GM21528 (cell line): ENCODE results near the gene GPR78.

Source experiments
- ATAC-seq: cut with Tn5 transposase; IDR thresholded peaks from one replicate; pipeline ENCODE4 v1.9.1; 2021; ENCODE audit warnings: mild to moderate bottlenecking, moderate library complexity; ENCODE audit not compliant: unreplicated experiment, low FRiP score

Gene GPR78

GRCh38 chr4:8597319-8597718, 17.1 kb downstream of the GPR78 start:
- no peak for ATAC-seq

DNA sequence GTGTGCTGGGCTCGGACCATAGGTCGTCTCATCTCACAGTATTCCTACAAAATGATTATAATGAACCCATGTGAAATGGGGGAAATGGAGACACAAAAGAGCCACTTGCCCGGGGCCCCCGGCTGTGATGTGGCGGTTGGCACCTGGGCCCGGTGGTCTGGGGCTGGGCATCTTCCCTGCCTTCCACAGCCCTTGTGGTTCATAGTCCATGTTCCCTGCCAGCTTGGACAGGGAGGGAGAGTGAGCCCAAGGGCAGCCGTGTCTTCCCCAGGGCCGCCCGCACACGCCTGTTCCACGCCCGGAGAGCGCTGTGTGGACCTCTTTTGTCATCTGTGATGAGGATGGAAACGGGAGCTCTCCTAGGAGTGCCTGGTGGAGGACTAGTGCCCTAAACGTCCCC, 17.6 kb downstream of the GPR78 start:
- no peak for ATAC-seq

GRCh38 chr4:8598391-8599090, 18.3 kb downstream of the GPR78 start:
- no peak for ATAC-seq

GRCh38 chr4:8599091-8599460, 18.9 kb downstream of the GPR78 start:
- no peak for ATAC-seq

DNA sequence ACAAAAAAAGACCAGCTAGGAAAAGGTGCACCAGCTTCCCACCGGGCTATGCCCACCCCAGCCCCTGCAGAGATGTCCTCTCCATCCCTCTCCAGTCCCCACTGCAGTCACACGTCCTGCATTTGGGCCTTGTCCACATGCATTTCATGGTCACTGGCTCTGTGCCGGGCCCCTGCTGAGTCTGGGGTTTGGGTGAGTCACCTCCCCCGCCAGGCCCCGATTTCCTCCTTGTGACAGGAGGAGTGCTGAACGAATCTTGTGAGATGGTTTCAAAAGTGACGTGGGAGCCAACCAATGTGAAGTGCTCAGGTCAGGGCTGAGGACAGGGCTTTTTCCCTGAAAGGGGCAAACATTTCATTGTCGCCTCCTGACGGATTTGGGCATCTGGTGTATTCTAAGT, 19.5 kb downstream of the GPR78 start:
- ATAC-seq = no peak

DNA sequence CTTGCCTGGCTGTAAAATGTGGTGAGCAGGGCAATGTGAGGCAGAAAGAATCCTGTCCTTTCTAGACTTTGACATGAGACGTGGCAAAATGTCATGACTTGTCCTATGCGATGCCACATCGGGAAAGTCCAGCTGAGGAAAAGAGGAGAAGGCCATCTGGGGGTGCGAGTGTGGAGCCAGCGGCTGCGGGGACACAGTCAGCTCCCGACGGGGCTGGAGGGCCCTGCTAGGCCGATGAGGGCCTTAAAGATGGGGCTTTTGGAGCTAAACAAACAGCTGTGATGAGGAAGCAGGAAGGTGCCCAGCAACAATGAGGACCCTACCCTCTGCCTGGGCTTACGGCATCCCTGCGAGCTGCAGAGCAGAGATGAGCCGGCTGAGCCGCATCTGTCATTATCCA, 20.1 kb downstream of the GPR78 start:
- no peak for ATAC-seq

GRCh38 chr4:8600686-8601085, 20.5 kb downstream of the GPR78 start:
- no peak for ATAC-seq

DNA sequence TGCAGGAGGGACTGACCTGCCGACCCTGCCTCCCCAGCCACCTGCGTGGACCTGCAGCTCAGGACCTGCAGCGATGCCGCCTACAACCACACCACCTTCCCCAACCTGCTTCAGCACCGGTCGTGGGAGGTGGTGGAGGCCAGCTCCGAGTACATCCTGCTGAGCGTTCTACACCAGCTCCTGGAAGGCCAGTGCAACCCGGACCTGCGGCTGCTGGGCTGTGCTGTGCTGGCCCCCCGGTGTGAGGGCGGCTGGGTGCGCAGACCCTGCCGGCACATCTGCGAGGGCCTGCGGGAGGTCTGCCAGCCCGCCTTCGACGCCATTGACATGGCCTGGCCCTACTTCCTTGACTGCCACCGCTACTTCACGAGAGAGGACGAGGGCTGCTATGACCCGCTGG, 20.9 kb downstream of the GPR78 start:
- no peak for ATAC-seq

GRCh38 chr4:8601556-8601955, 21.4 kb downstream of the GPR78 start:
- no peak for ATAC-seq

- ATAC-seq = no peak
Measured at GRCh38 chr4:8602686-8603430, 22.7 kb downstream of the GPR78 start.

GRCh38 chr4:8603931-8604330, 23.7 kb downstream of the GPR78 start:
- no peak for ATAC-seq

- ATAC-seq = no peak
Measured at GRCh38 chr4:8605289-8605688, 25.1 kb downstream of the GPR78 start.

GRCh38 chr4:8606476-8606875, 26.3 kb downstream of the GPR78 start:
- ATAC-seq = no peak

- no peak for ATAC-seq
Measured at GRCh38 chr4:8606966-8607365, 26.8 kb downstream of the GPR78 start.

DNA sequence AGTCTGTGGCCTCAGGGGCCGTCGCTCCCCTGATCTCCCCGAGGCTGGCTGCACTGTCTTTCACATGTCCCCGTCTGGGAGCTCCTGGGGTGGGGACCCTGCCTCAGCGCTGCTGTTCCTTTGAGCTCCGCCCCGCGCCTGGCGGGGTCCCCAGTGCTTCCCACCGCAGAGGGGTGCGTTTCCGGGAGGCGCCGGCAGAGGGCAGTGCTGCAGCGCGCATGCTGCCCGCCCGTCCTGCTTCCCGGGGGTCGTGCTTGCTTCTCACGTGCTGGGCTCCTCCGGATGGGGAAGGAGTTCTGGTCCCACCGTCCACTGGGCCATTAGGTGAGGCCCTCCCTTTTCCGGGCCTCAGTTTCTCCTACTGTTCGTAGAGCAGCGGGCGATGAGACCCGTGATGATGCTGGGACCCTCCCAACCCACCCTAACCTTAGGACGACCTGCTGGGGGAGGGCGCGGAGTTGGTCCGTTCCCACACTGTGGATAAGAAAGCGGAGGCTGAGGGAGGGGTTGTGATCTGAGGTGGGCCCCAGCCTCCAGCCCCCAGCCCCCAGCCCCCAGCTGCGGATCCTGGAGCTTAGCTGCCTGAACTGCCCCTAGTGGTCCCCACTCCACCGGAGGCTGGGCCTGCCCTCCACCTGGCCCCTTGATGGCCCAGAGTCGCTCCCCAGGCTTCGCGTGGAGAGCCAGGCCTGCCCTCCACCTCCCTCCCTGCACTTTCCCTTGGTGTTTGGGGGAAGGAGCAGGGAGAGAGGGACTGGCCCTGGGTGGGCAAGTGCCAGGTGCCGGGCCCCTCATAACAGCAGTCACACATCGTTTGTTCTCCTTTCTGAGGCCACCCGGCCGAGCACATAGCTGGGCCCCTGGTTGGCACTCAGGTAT, 27.6 kb downstream of the GPR78 start:
- ATAC-seq = no peak

- ATAC-seq = no peak
Measured at GRCh38 chr4:8608714-8609391, 28.7 kb downstream of the GPR78 start.

DNA sequence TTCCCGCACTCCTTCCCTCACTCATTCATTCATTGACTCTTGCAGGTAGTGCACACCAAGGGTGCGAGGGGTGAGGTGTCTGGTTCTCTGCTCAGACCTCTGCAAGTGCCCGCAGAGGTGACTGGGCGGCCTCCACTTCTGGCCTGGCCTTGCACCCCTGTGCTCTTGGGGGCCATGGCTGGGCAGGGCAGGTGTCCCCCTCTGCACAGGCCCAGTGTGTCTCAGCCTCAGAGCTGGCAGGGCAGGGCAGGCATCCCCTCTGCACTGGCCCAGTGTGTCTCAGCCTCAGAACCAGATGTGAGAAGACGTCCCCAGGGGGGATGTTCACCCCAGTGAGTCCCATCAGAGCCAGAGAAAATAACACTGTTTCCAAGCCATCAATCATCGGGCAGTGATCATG, 29.2 kb downstream of the GPR78 start:
- no peak for ATAC-seq

DNA sequence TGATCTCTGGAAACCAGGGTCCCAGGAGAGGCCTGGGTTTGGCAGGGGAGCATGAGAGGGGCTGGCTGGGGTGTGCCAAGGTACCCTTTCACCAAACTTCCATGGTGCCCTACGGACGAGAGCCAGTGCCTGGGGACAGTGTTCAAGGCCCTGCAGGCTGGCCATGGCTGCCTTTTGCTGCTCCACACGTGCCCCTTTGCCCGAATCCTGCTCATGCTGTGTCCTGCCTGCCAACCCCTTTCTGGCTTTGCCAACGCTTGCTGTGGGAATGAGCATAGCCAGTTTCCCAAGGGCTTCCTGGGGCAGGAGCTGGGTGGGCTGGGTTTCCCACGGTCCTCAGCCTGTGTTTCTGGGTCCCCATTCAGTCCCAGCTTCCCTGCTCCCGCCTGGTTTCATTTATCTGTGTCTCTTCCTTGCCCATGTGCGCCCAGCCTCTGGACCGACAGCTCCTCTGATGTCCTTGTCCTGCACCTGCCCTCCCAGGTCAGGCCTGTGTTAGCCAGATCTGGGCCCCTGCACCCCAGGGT, 29.7 kb downstream of the GPR78 start:
- no peak for ATAC-seq

GRCh38 chr4:8610858-8611616, 30.8 kb downstream of the GPR78 start:
- ATAC-seq = no peak

- ATAC-seq = no peak
Measured at GRCh38 chr4:8612646-8613045, 32.5 kb downstream of the GPR78 start.
